ENCODE data around the gene FBXO3.
"Not testable (repeated sequence)": the region's sequence is repeated elsewhere in the genome, so short reads cannot be mapped to it uniquely, and the experiment has no call there.

Gene FBXO3

GRCh38 chr11:33730716-33731115, 43.6 kb downstream of the FBXO3 start:
- Histone ChIP-seq H3K36me3 (ENCODE audit: control insufficient read depth, insufficient read depth, low read length) (no peaks in the 10 kb centered on the region), H3K4me3 (ENCODE audit: low read length) (no peak overlapping the region), H3K9ac (ENCODE audit: low read length) (no peak overlapping the region), H3K27me3 (ENCODE audit: insufficient read depth, low read length, poor library complexity) (no peaks in the 10 kb centered on the region), H3K23ac (ENCODE audit: low read length) (no peak overlapping the region), H3K79me1 (ENCODE audit: low read length) (peaks cover 5% of the 10 kb centered on the region), H2AK5ac (ENCODE audit: low read length) (no peak overlapping the region), H3K4me2 (ENCODE audit: low read length) (no peak overlapping the region), H2BK15ac (replicated peaks; ENCODE audit: low read depth) (no peak overlapping the region), H3K4ac (ENCODE audit: low read depth, low read length) (no peak overlapping the region), H2BK120ac (ENCODE audit: low read depth, low read length) (no peak overlapping the region), H3K4me1 (ENCODE audit: control insufficient read depth, low read depth, low read length) (peaks cover 3% of the 10 kb centered on the region), H3K56ac (ENCODE audit: low read length) (no peak overlapping the region), H3K18ac (ENCODE audit: low read length) (no peak overlapping the region), H3K79me2 (ENCODE audit: control insufficient read depth, insufficient read depth, low read length) (peaks cover 4% of the 10 kb centered on the region), H4K5ac (ENCODE audit: low read length) (no peak overlapping the region), H2BK5ac (ENCODE audit: low read length) (no peak overlapping the region), H3K27ac (ENCODE audit: low read depth, low read length) (no peak overlapping the region), H4K8ac (ENCODE audit: low read depth, low read length) (no peak overlapping the region)
- DNase-seq: no peak
- no CpG with 5 or more reads among the region's 7 CpGs for WGBS (ENCODE audit: extremely low coverage, insufficient coverage, low lambda C conversion rate)

- not testable (repeated sequence) for H4K8ac ChIP-seq (ENCODE audit: low read depth, low read length); DNase-seq; H2BK5ac ChIP-seq (ENCODE audit: low read length); H2BK120ac ChIP-seq (ENCODE audit: low read depth, low read length); H3K27me3 ChIP-seq (ENCODE audit: insufficient read depth, low read length, poor library complexity); H3K18ac ChIP-seq (ENCODE audit: low read length); H3K4ac ChIP-seq (ENCODE audit: low read depth, low read length); H3K79me1 ChIP-seq (ENCODE audit: low read length); H3K23ac ChIP-seq (ENCODE audit: low read length); H3K79me2 ChIP-seq (ENCODE audit: control insufficient read depth, insufficient read depth, low read length); H2BK15ac ChIP-seq (replicated peaks; ENCODE audit: low read depth); H3K9ac ChIP-seq (ENCODE audit: low read length); H3K4me3 ChIP-seq (ENCODE audit: low read length); H3K56ac ChIP-seq (ENCODE audit: low read length); H2AK5ac ChIP-seq (ENCODE audit: low read length); H3K27ac ChIP-seq (ENCODE audit: low read depth, low read length); H3K36me3 ChIP-seq (ENCODE audit: control insufficient read depth, insufficient read depth, low read length); H4K5ac ChIP-seq (ENCODE audit: low read length); H3K4me2 ChIP-seq (ENCODE audit: low read length); H3K4me1 ChIP-seq (ENCODE audit: control insufficient read depth, low read depth, low read length)
- no CpG with 5 or more reads among the region's 5 CpGs for WGBS (ENCODE audit: extremely low coverage, insufficient coverage, low lambda C conversion rate)
These were observed 45.2 kb downstream of the FBXO3 start for GRCh38 chr11:33729072-33729664.

GRCh38 chr11:33727539-33727938, 46.8 kb downstream of the FBXO3 start:
- no CpG with 5 or more reads among the region's 1 CpG for WGBS (ENCODE audit: extremely low coverage, insufficient coverage, low lambda C conversion rate)
- H2BK15ac ChIP-seq (replicated peaks; ENCODE audit: low read depth); H3K79me2 ChIP-seq (ENCODE audit: control insufficient read depth, insufficient read depth, low read length); H3K23ac ChIP-seq (ENCODE audit: low read length); H3K79me1 ChIP-seq (ENCODE audit: low read length); H2BK5ac ChIP-seq (ENCODE audit: low read length); H3K4ac ChIP-seq (ENCODE audit: low read depth, low read length); H3K4me3 ChIP-seq (ENCODE audit: low read length); H3K18ac ChIP-seq (ENCODE audit: low read length); H2AK5ac ChIP-seq (ENCODE audit: low read length); H3K9ac ChIP-seq (ENCODE audit: low read length); H4K8ac ChIP-seq (ENCODE audit: low read depth, low read length); H3K27me3 ChIP-seq (ENCODE audit: insufficient read depth, low read length, poor library complexity); H2BK120ac ChIP-seq (ENCODE audit: low read depth, low read length); H3K36me3 ChIP-seq (ENCODE audit: control insufficient read depth, insufficient read depth, low read length); DNase-seq; H3K56ac ChIP-seq (ENCODE audit: low read length); H3K4me2 ChIP-seq (ENCODE audit: low read length); H3K27ac ChIP-seq (ENCODE audit: low read depth, low read length); H3K4me1 ChIP-seq (ENCODE audit: control insufficient read depth, low read depth, low read length); H4K5ac ChIP-seq (ENCODE audit: low read length): not testable (repeated sequence)

- Histone ChIP-seq H2BK120ac (ENCODE audit: low read depth, low read length) (no peak overlapping the region), H4K5ac (ENCODE audit: low read length) (no peak overlapping the region), H3K56ac (ENCODE audit: low read length) (no peak overlapping the region), H3K4ac (ENCODE audit: low read depth, low read length) (no peak overlapping the region), H3K9ac (ENCODE audit: low read length) (no peak overlapping the region), H3K36me3 (ENCODE audit: control insufficient read depth, insufficient read depth, low read length) (no peaks in the 10 kb centered on the region), H3K23ac (ENCODE audit: low read length) (no peak overlapping the region), H3K4me1 (ENCODE audit: control insufficient read depth, low read depth, low read length) (peaks cover 8% of the 10 kb centered on the region), H2BK15ac (replicated peaks; ENCODE audit: low read depth) (no peak overlapping the region), H3K79me2 (ENCODE audit: control insufficient read depth, insufficient read depth, low read length) (no peaks in the 10 kb centered on the region), H3K79me1 (ENCODE audit: low read length) (peaks cover 3% of the 10 kb centered on the region), H3K4me2 (ENCODE audit: low read length) (no peak overlapping the region), H3K27ac (ENCODE audit: low read depth, low read length) (no peak overlapping the region), H3K18ac (ENCODE audit: low read length) (no peak overlapping the region), H3K27me3 (ENCODE audit: insufficient read depth, low read length, poor library complexity) (no peaks in the 10 kb centered on the region), H3K4me3 (ENCODE audit: low read length) (no peak overlapping the region), H2AK5ac (ENCODE audit: low read length) (no peak overlapping the region), H4K8ac (ENCODE audit: low read depth, low read length) (no peak overlapping the region), H2BK5ac (ENCODE audit: low read length) (no peak overlapping the region)
- DNase-seq: no peak
- no CpG with 5 or more reads among the region's 5 CpGs for WGBS (ENCODE audit: extremely low coverage, insufficient coverage, low lambda C conversion rate)
These were observed 48.8 kb downstream of the FBXO3 start for GRCh38 chr11:33725496-33725895.

GRCh38 chr11:33724644-33725035, 49.7 kb downstream of the FBXO3 start:
- H3K9ac ChIP-seq (ENCODE audit: low read length): no peak overlapping the region
- no peak overlapping the region for H2AK5ac ChIP-seq (ENCODE audit: low read length)
- no peak overlapping the region for H2BK120ac ChIP-seq (ENCODE audit: low read depth, low read length)
- no peak overlapping the region for H3K18ac ChIP-seq (ENCODE audit: low read length)
- no peak overlapping the region for H3K4me2 ChIP-seq (ENCODE audit: low read length)
- no peak overlapping the region for H2BK15ac ChIP-seq (replicated peaks; ENCODE audit: low read depth)
- H3K27me3 ChIP-seq (ENCODE audit: insufficient read depth, low read length, poor library complexity): no peaks in the 10 kb centered on the region
- H2BK5ac ChIP-seq (ENCODE audit: low read length): no peak overlapping the region
- DNase-seq: no peak
- H3K4me3 ChIP-seq (ENCODE audit: low read length): no peak overlapping the region
- peaks cover 3% of the 10 kb centered on the region for H3K79me1 ChIP-seq (ENCODE audit: low read length)
- no peak overlapping the region for H3K27ac ChIP-seq (ENCODE audit: low read depth, low read length)
- WGBS (ENCODE audit: extremely low coverage, insufficient coverage, low lambda C conversion rate): no CpG with 5 or more reads among the region's 4 CpGs
- no peak overlapping the region for H4K8ac ChIP-seq (ENCODE audit: low read depth, low read length)
- no peaks in the 10 kb centered on the region for H3K79me2 ChIP-seq (ENCODE audit: control insufficient read depth, insufficient read depth, low read length)
- H4K5ac ChIP-seq (ENCODE audit: low read length): no peak overlapping the region
- H3K23ac ChIP-seq (ENCODE audit: low read length): no peak overlapping the region
- peaks cover 8% of the 10 kb centered on the region for H3K4me1 ChIP-seq (ENCODE audit: control insufficient read depth, low read depth, low read length)
- no peak overlapping the region for H3K56ac ChIP-seq (ENCODE audit: low read length)
- H3K4ac ChIP-seq (ENCODE audit: low read depth, low read length): no peak overlapping the region
- H3K36me3 ChIP-seq (ENCODE audit: control insufficient read depth, insufficient read depth, low read length): no peaks in the 10 kb centered on the region

- Histone ChIP-seq H3K36me3 (ENCODE audit: control insufficient read depth, insufficient read depth, low read length) (no peaks in the 10 kb centered on the region), H3K4ac (ENCODE audit: low read depth, low read length) (no peak overlapping the region), H2BK15ac (replicated peaks; ENCODE audit: low read depth) (no peak overlapping the region), H2BK120ac (ENCODE audit: low read depth, low read length) (no peak overlapping the region), H3K4me3 (ENCODE audit: low read length) (no peak overlapping the region), H3K27ac (ENCODE audit: low read depth, low read length) (peak overlapping the region; percentile 30), H4K5ac (ENCODE audit: low read length) (no peak overlapping the region), H3K79me2 (ENCODE audit: control insufficient read depth, insufficient read depth, low read length) (no peaks in the 10 kb centered on the region), H3K79me1 (ENCODE audit: low read length) (peaks cover 3% of the 10 kb centered on the region), H3K4me1 (ENCODE audit: control insufficient read depth, low read depth, low read length) (peaks cover 8% of the 10 kb centered on the region), H2BK5ac (ENCODE audit: low read length) (no peak overlapping the region), H3K56ac (ENCODE audit: low read length) (no peak overlapping the region), H3K4me2 (ENCODE audit: low read length) (no peak overlapping the region), H4K8ac (ENCODE audit: low read depth, low read length) (no peak overlapping the region), H3K23ac (ENCODE audit: low read length) (no peak overlapping the region), H2AK5ac (ENCODE audit: low read length) (no peak overlapping the region), H3K18ac (ENCODE audit: low read length) (peak overlapping the region; percentile 16), H3K9ac (ENCODE audit: low read length) (no peak overlapping the region), H3K27me3 (ENCODE audit: insufficient read depth, low read length, poor library complexity) (no peaks in the 10 kb centered on the region)
- peak; percentile 92 for DNase-seq
- no CpG with 5 or more reads among the region's 6 CpGs for WGBS (ENCODE audit: extremely low coverage, insufficient coverage, low lambda C conversion rate)
These were observed 51.0 kb downstream of the FBXO3 start for GRCh38 chr11:33723238-33723881.

Data from mesendoderm (in vitro differentiated cells).